Measurements from ENCODE around the gene CDH4.
"Not testable (repeated sequence)": the region's sequence is repeated elsewhere in the genome, so short reads cannot be mapped to it uniquely, and the experiment has no call there.

The CDH4 gene

DNA sequence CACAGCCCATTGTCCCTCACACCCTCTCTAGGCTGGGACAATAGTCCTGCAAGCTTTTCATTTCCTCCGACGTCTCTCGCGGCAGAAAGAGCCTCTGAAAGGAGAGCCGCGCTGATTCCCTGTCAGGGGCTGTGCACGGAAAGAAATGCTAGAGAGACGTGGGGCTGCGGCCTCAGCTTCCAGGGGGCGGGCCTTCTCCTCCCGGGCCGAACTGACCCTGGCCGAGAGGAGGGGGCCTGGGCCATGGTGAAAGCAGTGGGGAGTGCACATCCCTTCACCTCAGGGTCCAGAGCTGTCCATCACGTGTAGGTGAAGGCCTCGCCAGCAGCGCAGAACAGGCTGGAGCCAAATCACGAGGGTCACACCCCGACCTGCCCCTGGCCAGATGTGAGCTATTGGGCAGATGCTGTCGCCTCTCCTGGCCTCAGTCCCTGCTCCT lies 593.2 kb downstream of the CDH4 start:
- DNase-seq: no peak

GRCh38 chr20:61846074-61846473 lies 594.0 kb downstream of the CDH4 start:
- no peak for DNase-seq

GRCh38 chr20:61846741-61847419 lies 594.8 kb downstream of the CDH4 start:
- DNase-seq: no peak

DNA sequence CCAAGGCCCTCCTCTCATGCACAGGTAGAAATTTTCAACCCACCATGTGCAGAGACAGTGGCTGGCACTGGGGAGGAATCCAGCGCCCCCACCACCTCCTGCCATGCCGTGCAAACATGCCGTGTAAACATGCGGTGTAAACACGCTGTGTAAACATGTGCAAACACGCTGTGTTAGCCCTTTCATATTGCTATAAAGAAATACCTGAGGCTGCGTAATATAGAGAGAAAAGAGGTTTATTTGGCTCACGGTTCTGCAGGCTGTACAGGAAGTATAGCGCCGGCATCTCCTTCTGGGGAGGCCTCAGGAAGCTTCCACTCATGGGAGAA lies 595.3 kb downstream of the CDH4 start:
- no peak for DNase-seq

- no peak for DNase-seq
Measured at GRCh38 chr20:61847986-61848385, 595.9 kb downstream of the CDH4 start.

DNA sequence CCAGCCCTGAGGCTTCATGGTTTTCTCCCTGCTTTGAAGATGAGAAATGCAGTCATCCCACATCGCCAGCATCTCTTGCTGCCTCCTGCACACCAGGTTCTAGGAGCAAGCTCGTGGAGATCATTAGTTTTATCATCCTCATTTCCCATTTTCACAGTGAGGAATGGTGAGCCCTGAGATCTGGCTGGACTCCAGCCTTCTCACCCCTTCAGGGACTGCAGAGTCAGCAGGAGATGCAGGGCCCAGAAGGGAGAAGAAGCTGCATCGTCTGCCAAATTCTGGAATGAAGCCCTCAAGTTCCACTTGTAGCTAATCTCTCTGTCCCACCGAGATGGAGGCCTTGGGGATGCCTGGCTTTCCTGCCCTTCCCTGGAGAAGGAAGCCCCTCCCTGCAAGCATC lies 596.8 kb downstream of the CDH4 start:
- DNase-seq: no peak

DNA sequence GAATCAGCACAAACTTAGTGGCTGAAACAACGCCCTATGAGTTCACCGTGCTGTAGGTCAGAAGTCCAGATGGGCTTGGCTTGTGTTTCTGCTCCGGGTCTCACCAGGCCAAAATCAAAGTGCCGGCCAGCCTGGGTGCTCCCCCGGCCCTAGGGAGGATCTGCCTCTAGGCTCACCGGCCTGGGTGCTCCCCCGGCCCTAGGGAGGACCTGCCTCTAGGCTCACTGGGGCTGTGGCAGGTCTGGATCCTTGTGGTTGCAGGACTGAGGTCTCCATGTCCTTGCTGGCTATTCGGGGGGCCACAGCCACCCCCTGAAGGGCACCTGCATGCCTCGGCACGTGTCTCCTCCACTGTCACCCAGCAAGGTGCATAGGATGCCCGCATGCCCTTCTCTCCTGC lies 597.3 kb downstream of the CDH4 start:
- no peak for DNase-seq

GRCh38 chr20:61849822-61850221 lies 597.8 kb downstream of the CDH4 start:
- DNase-seq: no peak

DNA sequence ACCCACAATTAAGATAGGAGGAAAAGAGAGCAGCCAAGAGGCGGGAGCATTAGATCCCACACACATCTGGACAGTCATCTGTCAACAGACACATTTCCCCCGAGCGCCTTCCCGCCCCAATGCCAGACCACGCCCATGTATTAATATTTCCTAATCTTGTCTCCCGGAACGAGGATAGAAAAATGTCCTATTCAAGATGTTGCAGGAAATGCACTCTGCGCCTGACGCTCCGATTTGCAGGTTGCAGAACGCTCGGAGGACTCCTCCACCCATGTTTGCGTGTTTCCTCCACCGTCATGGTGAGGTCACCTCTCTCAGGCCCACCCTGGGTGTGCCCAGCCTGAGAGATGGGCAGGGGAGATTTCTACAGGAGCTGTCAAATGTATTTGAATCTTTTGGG lies 598.4 kb downstream of the CDH4 start:
- DNase-seq: no peak

DNA sequence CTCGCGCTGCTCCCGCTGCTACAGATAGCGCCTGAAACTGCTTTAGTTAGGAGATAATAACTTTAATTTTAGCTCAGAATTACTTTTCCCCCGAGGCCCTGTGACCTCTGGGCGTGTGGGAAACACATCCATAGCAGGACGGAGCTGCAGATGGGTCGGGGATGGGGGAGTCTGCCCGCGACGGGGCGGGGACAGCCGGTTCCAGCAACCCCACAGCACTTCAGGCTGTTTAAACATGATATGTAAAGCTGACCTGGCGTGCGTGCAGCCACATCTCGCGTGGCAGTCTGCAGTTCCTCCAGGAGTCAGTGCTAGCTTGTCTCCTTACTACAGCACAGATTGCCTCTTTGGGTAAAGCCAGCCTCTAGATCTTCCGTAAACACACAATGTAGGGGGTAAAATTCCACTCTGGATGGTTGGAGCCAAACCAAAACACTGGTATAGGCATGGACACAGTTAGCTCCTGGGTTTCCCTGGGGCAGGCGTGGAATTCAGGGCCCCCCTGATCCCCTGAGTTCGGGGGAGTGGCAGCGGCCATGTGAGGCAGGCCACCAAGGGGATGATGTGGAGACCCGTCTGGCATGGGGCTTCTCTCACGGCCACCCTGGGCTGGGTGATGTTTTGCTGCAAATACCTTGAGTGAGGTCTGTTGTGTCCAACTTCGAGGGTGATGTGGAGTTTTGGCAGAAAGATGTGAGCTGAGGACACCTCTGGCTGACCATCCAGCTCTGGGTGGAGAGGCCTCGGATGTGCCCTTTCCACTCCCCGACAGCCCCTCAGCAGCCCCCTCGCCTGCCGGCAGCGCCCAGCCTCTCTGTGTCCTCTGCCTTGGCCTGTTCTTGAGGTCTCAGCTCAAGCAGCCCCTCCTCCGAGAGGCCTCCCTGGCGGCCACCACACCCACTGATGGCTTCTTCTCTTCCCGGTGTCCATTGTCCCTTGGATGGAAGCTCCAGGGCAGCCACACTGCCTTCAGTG lies 599.2 kb downstream of the CDH4 start:
- no peak for DNase-seq

DNA sequence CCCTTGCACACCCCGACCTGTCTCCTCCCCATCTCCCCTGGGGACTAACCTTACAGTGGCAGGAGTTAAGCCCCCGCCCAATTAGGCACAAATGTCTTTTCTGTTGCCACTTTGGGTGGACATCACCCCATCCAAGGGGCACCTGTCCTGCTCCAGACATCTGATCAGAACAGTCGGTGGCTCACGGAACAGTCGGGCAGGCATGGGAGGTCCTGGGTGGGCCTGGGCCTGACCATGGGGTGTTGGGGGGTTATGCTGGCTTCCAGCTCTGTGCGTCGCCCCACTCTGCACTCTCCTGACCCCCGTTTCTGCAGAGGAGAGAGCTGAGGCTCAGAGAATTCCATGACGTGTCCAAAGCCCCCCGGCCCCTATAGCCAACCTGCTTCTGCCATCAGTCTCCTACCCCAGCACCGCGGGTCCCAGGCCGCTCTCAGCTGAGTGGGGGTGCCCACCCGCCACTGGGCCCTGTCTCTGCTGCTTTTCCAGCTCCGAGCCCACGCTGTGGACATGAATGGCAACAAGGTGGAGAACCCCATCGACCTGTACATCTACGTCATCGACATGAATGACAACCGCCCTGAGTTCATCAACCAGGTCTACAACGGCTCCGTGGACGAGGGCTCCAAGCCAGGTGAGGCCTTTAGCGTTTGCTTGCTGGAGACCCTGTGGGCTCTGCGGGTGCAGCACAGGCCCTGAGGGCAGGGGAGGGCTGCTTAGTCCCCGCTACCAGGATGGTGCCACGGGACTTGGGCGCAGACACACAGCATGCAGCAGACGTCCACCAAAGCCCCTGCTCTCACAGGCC lies 600.4 kb downstream of the CDH4 start:
- DNase-seq: no peak

DNA sequence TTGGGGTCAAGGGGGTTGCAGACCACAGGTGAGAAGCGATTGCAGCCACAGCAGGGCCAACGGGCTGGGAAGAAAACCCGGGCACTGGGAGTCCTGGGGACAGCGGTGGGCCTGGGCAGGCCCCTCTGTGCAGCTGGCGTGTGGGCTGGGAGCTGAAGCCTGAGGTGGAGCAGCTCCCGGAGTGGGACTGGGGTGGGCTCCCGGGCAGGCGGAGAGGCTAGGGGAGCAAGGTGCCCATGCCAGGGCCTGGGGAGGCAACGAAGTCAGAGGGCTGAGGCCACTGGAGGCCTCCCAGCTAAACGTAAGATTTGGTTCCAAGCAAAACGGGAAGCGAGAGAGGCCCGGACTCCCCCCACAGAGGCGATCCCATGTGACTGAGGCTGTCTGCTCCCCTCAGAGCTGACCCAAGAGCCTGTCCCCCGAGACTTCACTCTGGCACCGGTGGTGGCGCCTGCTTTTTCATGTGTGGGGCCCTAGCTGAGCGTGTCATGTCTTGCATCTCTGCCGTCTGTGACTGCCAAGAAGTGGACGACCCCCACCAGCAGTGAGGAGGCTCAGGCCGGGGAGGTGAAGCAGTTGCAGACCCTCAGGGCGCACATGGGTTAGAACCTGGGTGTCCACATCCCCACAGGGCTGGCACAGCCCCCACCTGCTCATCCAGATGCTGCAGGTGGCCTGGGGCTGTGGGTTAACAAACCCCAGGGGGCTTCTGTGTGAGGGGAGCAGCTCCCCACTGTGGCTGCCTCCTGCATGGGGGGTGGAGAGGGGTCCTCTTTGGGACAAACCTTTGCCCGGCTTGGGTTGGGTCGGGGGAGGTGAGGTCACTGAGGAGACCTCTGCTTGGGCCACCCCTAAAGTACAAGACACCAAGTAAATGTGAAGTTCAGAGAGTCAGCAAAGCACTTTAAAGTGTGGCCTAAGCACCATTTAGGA lies 601.3 kb downstream of the CDH4 start:
- no peak for DNase-seq

DNA sequence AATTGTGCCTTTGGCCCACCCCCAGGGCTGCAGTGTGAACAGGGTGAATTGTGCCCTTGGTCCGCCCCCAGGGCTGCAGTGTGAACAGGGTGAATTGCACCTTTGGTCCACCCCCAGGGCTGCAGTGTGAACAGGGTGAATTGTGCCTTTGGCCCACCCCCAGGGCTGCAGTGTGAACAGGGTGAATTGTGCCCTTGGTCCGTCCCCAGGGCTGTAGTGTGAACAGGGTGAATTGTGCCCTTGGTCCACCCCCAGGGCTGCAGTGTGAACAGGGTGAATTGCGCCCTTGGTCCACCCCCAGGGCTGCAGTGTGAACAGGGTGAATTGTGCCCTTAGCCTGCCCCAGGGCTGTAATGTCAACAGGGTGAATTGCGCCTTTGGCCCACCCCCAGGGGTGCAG lies 602.5 kb downstream of the CDH4 start:
- not testable (repeated sequence) for DNase-seq

DNA sequence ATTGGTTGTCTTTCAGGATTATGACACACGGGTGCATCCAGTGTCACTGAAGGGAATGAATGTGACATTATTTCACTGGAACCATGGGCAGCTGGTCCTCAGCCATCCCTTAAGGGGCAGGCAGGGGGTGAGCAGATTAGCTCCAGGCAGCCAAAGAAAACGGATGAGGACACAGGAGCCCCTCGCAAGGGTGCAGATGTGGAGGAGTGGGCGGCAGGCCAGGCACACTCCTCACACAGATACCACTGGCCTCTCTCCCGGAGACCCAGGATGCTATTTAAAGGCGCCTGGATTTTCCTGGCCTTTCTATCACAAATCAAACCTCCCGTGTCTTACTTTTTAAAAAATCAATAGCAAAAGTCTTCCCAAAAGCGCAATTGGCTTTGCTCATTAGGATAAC lies 603.2 kb downstream of the CDH4 start:
- DNase-seq: no peak

DNA sequence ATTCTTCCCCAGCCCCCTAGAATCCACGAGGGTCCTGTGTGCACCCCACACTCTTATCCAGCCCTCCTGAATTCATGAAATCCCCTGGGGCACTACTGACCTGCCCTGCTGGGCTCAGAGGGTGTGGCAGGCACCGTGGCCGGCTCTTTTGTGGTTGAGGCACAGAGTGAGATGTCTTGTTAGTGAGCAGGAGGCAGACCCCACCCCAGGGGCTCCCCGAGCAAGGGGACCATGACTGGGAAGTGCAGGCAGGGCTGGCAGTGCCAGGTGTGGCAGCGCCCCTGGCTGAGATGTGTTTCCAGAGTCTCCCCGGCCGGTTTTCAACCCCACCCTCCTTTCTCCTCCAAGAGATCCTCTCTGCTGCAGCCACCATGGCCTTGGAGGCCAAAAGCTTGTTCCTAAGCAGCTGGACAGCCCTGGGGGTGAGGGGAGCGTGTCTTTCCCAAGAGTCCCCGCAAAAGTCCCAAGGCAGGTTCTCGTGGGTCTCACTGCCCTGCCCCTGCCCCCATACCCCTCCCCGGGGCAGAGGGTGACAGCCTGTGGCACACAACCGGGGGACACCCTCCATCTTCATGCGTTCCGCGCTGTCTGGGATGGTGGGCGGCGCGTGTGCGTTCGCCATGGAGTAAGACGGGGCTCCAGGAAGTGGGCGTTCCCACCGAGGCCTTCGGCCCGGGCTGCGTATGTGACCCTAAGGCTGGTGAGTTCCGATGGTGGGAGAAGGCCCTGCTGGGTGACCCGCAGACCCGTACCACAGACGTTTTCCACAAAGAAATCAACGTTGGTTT lies 604.8 kb downstream of the CDH4 start:
- DNase-seq: no peak

DNA sequence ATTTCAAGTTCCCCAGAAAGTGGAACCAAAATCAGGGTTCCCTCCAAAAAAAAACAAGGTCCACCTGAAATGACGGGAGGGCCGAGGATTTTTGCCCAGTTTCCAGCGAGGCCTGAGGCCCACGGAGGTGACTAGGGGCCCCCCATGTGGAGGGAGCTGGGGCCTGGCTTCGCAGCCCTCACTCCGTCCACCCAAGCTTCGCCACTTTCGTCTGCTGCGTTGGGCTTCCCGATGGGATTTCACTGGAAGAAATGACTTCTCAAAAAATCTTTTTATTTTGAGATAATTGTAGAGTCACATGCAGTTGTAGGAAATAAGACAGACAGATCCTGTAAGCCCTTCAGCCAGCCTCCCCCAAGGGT lies 605.3 kb downstream of the CDH4 start:
- DNase-seq: no peak

- no peak for DNase-seq
Measured at GRCh38 chr20:61857884-61858283, 605.8 kb downstream of the CDH4 start.

DNA sequence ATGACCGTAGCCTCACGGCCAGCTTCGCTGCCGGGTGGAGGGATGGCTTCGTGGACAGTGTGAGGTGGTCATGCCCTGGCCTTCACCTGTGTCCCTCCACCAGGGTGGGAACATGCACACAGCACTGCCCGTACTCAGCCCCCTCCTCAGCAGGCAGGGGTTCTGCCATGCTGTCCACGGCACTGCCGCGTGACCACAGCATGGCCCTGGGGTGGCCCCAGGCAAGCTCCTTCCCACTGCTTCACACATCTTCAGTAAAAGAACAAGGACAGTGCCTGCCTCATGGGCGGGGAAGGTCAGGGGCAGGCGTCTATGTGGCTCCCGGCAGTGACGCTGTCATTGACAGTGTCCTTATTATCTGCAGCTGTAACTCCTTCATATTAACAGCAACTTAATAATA lies 607.7 kb downstream of the CDH4 start:
- no peak for DNase-seq

DNA sequence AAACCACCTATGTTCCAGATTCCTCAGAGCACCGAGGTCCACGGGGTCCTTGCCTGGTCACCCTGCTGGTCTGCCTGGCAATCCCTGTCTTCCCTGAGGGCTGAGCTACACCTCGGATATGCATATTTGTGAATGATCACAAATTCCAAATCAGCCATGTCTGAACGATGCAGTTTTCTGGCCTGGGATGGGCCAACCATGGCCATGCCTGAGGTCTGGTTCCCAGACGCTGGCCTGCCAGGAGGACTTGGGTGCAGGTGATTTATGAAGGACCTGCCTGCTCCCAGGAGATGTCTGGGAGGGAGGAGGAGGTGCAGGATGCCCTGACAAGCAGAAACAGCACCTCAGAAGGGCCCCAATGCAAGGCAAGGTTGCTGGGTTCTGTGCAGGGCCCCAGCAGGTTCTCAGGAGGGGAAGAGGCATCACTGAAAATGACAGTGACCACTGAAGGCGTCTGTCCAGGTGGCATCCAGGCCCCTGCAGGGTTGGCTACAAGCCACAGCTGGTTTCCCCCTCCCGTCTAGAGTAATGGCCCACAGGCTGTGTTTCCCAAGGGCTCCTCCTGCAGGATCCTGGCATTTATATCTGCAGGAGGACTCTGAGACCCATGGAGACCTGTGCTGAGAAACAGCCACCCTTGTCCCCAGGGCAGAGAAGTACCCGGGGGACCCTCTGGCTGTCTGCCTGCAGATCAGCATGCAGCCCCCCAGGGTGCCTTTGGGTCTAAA lies 608.4 kb downstream of the CDH4 start:
- no peak for DNase-seq

DNA sequence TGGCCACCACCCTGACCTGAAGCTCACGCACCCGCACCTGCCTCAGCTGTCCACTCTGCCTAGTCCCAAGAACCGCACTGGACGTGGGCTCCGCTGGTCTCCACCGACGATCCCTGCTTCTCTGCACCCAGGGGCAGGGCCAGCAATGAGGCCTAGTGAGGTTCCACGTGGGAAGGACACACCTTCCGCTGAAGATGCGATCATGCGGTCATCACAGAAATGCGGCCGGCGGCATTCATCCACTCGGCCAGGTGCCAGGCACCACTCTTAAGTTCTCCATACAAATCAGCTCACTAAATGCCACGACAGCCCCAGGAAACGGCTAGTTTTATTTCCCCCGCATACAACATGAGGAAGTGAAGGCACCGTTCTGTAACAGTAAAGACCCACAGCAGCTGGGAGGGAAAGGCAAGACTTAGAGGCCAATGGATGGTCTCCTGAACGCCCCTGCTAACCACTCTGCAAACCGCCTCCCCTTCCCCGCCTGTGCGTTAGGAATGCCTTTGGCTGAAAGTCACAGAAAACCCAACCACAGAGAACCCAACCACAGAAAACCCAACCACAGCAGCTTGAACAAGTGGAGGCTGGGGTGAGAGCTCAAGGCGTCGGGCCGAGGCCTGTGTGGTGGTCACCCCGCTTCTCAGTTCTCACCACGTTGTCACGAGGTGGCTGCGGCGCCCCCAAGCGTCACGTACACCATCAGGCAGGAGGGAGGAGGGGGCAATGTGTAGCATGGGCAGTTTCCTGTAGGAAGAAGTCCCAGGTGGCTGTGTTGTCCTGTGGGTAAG lies 609.2 kb downstream of the CDH4 start:
- no peak for DNase-seq

Data from KG1 (cell line).